GM08714 (cell line): Measurements from ENCODE around the gene SLK.

Experiments used
- H3K4me3 ChIP-seq: fragments of 200-500 bp; sonication (Bioruptor generic); 2 replicates; pipeline ENCODE4 v1.5.1; 2014; ENCODE audit warnings: mild to moderate bottlenecking, low read length, inconsistent platforms
- ZNF274 ChIP-seq: IDR thresholded peaks from 2 replicates; pipeline ENCODE4 v1.6.1; 2012; ENCODE audit warnings: mild to moderate bottlenecking, low read depth, low read length

The SLK gene

GRCh38 chr10:103990531-103990930, 23.6 kb downstream of the SLK start:
- no peak overlapping the region; the same call in 1 of the 2 replicates for H3K4me3 ChIP-seq
- no peak for TF ChIP-seq ZNF274

- TF ChIP-seq ZNF274: no peak
- H3K4me3 ChIP-seq: no peak overlapping the region
These were observed 24.6 kb downstream of the SLK start for GRCh38 chr10:103991393-103992128.

GRCh38 chr10:103995134-103995533, 28.2 kb downstream of the SLK start:
- H3K4me3 ChIP-seq: no peak overlapping the region
- TF ChIP-seq ZNF274: no peak

- no peak for TF ChIP-seq ZNF274
- no peak overlapping the region for H3K4me3 ChIP-seq
These were observed 31.9 kb downstream of the SLK start for GRCh38 chr10:103998805-103999204.

GRCh38 chr10:104002911-104003310, 36.0 kb downstream of the SLK start:
- no peak for TF ChIP-seq ZNF274
- no peak overlapping the region for H3K4me3 ChIP-seq

- TF ChIP-seq ZNF274: no peak
- no peak overlapping the region for H3K4me3 ChIP-seq
These were observed 38.4 kb downstream of the SLK start for GRCh38 chr10:104005172-104005863.

- H3K4me3 ChIP-seq: no peak overlapping the region
These were observed 45.0 kb downstream of the SLK start for GRCh38 chr10:104011904-104012303.

GRCh38 chr10:104013489-104013888, 46.5 kb downstream of the SLK start:
- H3K4me3 ChIP-seq: no peak overlapping the region
- TF ChIP-seq ZNF274: no peak

More at GRCh38 chr10:104011904-104012303, 45.0 kb downstream of the SLK start:
- TF ChIP-seq ZNF274: no peak

- H3K4me3 ChIP-seq: no peak overlapping the region
- no peak for TF ChIP-seq ZNF274
These were observed 47.2 kb downstream of the SLK start for GRCh38 chr10:104014176-104014575.

GRCh38 chr10:104016661-104017060, 49.7 kb downstream of the SLK start:
- H3K4me3 ChIP-seq: no peak overlapping the region
- no peak for TF ChIP-seq ZNF274

GRCh38 chr10:104018471-104018870, 51.5 kb downstream of the SLK start:
- no peak overlapping the region for H3K4me3 ChIP-seq
- TF ChIP-seq ZNF274: no peak

GRCh38 chr10:104020020-104020419, 53.1 kb downstream of the SLK start:
- no peak for TF ChIP-seq ZNF274
- H3K4me3 ChIP-seq: no peak overlapping the region

GRCh38 chr10:104021246-104021645, 54.3 kb downstream of the SLK start:
- no peak overlapping the region for H3K4me3 ChIP-seq
- no peak for TF ChIP-seq ZNF274

GRCh38 chr10:104022026-104022425, 55.1 kb downstream of the SLK start:
- no peak for TF ChIP-seq ZNF274
- H3K4me3 ChIP-seq: no peak overlapping the region

- no peak for TF ChIP-seq ZNF274
- no peak overlapping the region for H3K4me3 ChIP-seq
These were observed 58.6 kb downstream of the SLK start for GRCh38 chr10:104025524-104025923.

GRCh38 chr10:104026762-104027161, 59.8 kb downstream of the SLK start:
- no peak overlapping the region for H3K4me3 ChIP-seq
- no peak for TF ChIP-seq ZNF274
